22Rv1 (cell line): ENCODE measurements around the gene TAX1BP3.

Experiments used
- CTCF ChIP-seq: fragments of 450-650 bp; IDR thresholded peaks from 2 replicates; pipeline ENCODE4 v1.5.1; 2017; ENCODE audit warnings: mild to moderate bottlenecking
- ZFX ChIP-seq: fragments of 450-650 bp; IDR thresholded peaks from 2 replicates; pipeline ENCODE4 v1.6.1; 2017; ENCODE audit warnings: antibody characterized with exemption, borderline replicate concordance

GRCh38 chr17:3613124-3613523 lies 55.3 kb downstream of the TAX1BP3 start:
- TF ChIP-seq CTCF: no peak
- no peak for TF ChIP-seq ZFX
